Measurements from ENCODE around the gene PDPN.

Gene PDPN

GRCh38 chr1:13597166-13597565, 13.5 kb downstream of the PDPN start:
- TF ChIP-seq POLR2AphosphoS5 (IDR thresholded peaks at IDR 0.05; ENCODE audit: low read depth, low read length) (no peak), POLR2A (IDR thresholded peaks at IDR 0.05; ENCODE audit: low read depth, low read length) (no peak), TAF1 (IDR thresholded peaks at IDR 0.05; ENCODE audit: borderline replicate concordance, low read depth, low read length) (no peak)
- FAIRE-seq (no peak), DNase-seq (ENCODE audit: insufficient read length) (no peak)

- TF ChIP-seq POLR2AphosphoS5 (IDR thresholded peaks at IDR 0.05; ENCODE audit: low read depth, low read length) = no peak
- TF ChIP-seq TAF1 (IDR thresholded peaks at IDR 0.05; ENCODE audit: borderline replicate concordance, low read depth, low read length) = no peak
- TF ChIP-seq POLR2A (IDR thresholded peaks at IDR 0.05; ENCODE audit: low read depth, low read length) = no peak
- DNase-seq (ENCODE audit: insufficient read length) (no peak), FAIRE-seq (no peak)
These were observed 17.3 kb downstream of the PDPN start for GRCh38 chr1:13600762-13601453.

- DNase-seq (ENCODE audit: insufficient read length) (no peak), FAIRE-seq (no peak)
These were observed 20.5 kb downstream of the PDPN start for GRCh38 chr1:13604176-13604575.

GRCh38 chr1:13604721-13605120, 21.1 kb downstream of the PDPN start:
- DNase-seq (ENCODE audit: insufficient read length) (no peak), FAIRE-seq (no peak)
- no peak for TF ChIP-seq TAF1 (IDR thresholded peaks at IDR 0.05; ENCODE audit: borderline replicate concordance, low read depth, low read length)
- no peak for TF ChIP-seq POLR2AphosphoS5 (IDR thresholded peaks at IDR 0.05; ENCODE audit: low read depth, low read length)
- TF ChIP-seq POLR2A (IDR thresholded peaks at IDR 0.05; ENCODE audit: low read depth, low read length) = no peak

More at GRCh38 chr1:13604176-13604575, 20.5 kb downstream of the PDPN start:
- TF ChIP-seq POLR2AphosphoS5 (IDR thresholded peaks at IDR 0.05; ENCODE audit: low read depth, low read length) (no peak), POLR2A (IDR thresholded peaks at IDR 0.05; ENCODE audit: low read depth, low read length) (no peak), TAF1 (IDR thresholded peaks at IDR 0.05; ENCODE audit: borderline replicate concordance, low read depth, low read length) (no peak)

- no peak for TF ChIP-seq POLR2A (IDR thresholded peaks at IDR 0.05; ENCODE audit: low read depth, low read length)
- no peak for TF ChIP-seq TAF1 (IDR thresholded peaks at IDR 0.05; ENCODE audit: borderline replicate concordance, low read depth, low read length)
- TF ChIP-seq POLR2AphosphoS5 (IDR thresholded peaks at IDR 0.05; ENCODE audit: low read depth, low read length) = no peak
- FAIRE-seq (no peak), DNase-seq (ENCODE audit: insufficient read length) (no peak)
These were observed 21.5 kb downstream of the PDPN start for GRCh38 chr1:13605159-13605558.

- TF ChIP-seq TAF1 (IDR thresholded peaks at IDR 0.05; ENCODE audit: borderline replicate concordance, low read depth, low read length) (no peak), POLR2A (IDR thresholded peaks at IDR 0.05; ENCODE audit: low read depth, low read length) (no peak), POLR2AphosphoS5 (IDR thresholded peaks at IDR 0.05; ENCODE audit: low read depth, low read length) (no peak)
- no peak for FAIRE-seq
- no peak for DNase-seq (ENCODE audit: insufficient read length)
These were observed 23.4 kb downstream of the PDPN start for GRCh38 chr1:13607002-13607401.

GRCh38 chr1:13616234-13616633, 32.6 kb downstream of the PDPN start:
- DNase-seq (ENCODE audit: insufficient read length) (no peak), FAIRE-seq (no peak)
- TF ChIP-seq POLR2A (IDR thresholded peaks at IDR 0.05; ENCODE audit: low read depth, low read length) (no peak), TAF1 (IDR thresholded peaks at IDR 0.05; ENCODE audit: borderline replicate concordance, low read depth, low read length) (no peak), POLR2AphosphoS5 (IDR thresholded peaks at IDR 0.05; ENCODE audit: low read depth, low read length) (no peak)

GRCh38 chr1:13617108-13617507, 33.5 kb downstream of the PDPN start:
- FAIRE-seq (no peak), DNase-seq (ENCODE audit: insufficient read length) (no peak)
- no peak for TF ChIP-seq POLR2A (IDR thresholded peaks at IDR 0.05; ENCODE audit: low read depth, low read length)
- TF ChIP-seq TAF1 (IDR thresholded peaks at IDR 0.05; ENCODE audit: borderline replicate concordance, low read depth, low read length) = no peak
- no peak for TF ChIP-seq POLR2AphosphoS5 (IDR thresholded peaks at IDR 0.05; ENCODE audit: low read depth, low read length)

- TF ChIP-seq POLR2AphosphoS5 (IDR thresholded peaks at IDR 0.05; ENCODE audit: low read depth, low read length) (no peak), POLR2A (IDR thresholded peaks at IDR 0.05; ENCODE audit: low read depth, low read length) (no peak)
- FAIRE-seq (no peak), DNase-seq (ENCODE audit: insufficient read length) (no peak)
These were observed 34.1 kb downstream of the PDPN start for GRCh38 chr1:13617773-13618172.

- no peak for TF ChIP-seq POLR2A (IDR thresholded peaks at IDR 0.05; ENCODE audit: low read depth, low read length)
- no peak for FAIRE-seq
- no peak for DNase-seq (ENCODE audit: insufficient read length)
These were observed 34.9 kb downstream of the PDPN start for GRCh38 chr1:13618483-13618882.

- FAIRE-seq = no peak
- TF ChIP-seq POLR2AphosphoS5 (IDR thresholded peaks at IDR 0.05; ENCODE audit: low read depth, low read length) (no peak), POLR2A (IDR thresholded peaks at IDR 0.05; ENCODE audit: low read depth, low read length) (no peak), TAF1 (IDR thresholded peaks at IDR 0.05; ENCODE audit: borderline replicate concordance, low read depth, low read length) (no peak)
- no peak for DNase-seq (ENCODE audit: insufficient read length)
These were observed 36.3 kb downstream of the PDPN start for GRCh38 chr1:13619909-13620308.

- TF ChIP-seq POLR2A (IDR thresholded peaks at IDR 0.05; ENCODE audit: low read depth, low read length) (no peak), POLR2AphosphoS5 (IDR thresholded peaks at IDR 0.05; ENCODE audit: low read depth, low read length) (no peak), TAF1 (IDR thresholded peaks at IDR 0.05; ENCODE audit: borderline replicate concordance, low read depth, low read length) (no peak)
- no peak for DNase-seq (ENCODE audit: insufficient read length)
- FAIRE-seq = no peak
These were observed 37.2 kb downstream of the PDPN start for GRCh38 chr1:13620825-13621224.

Data from GM12892 (cell line).